Nephron progenitor cell (in vitro differentiated cells): Measurements from ENCODE around the gene MECP2.

Experiments used
- DNase-seq: peaks from one replicate; pipeline ENCODE4 v3.0.0; 2021
- H3K27ac Mint-ChIP-seq: 2 replicates; pipeline ENCODE4 v1.8.0; 2021; ENCODE audit warnings: mild to moderate bottlenecking, moderate library complexity, mixed read lengths
- H3K27me3 Mint-ChIP-seq: 2 replicates; pipeline ENCODE4 v1.8.0; 2021; ENCODE audit warnings: mild to moderate bottlenecking, low read depth, mixed read lengths; ENCODE audit not compliant: poor library complexity
- H3K36me3 Mint-ChIP-seq: 2 replicates; pipeline ENCODE4 v1.8.0; 2021; ENCODE audit warnings: low read depth, mixed read lengths
- H3K4me1 Mint-ChIP-seq: 2 replicates; pipeline ENCODE4 v1.8.0; 2021; ENCODE audit warnings: mixed read lengths
- H3K4me3 Mint-ChIP-seq: 2 replicates; pipeline ENCODE4 v1.8.0; 2021; ENCODE audit warnings: mild to moderate bottlenecking, moderate library complexity, mixed read lengths
- H3K9me3 Mint-ChIP-seq: 2 replicates; pipeline ENCODE4 v1.8.0; 2021; ENCODE audit warnings: mild to moderate bottlenecking, moderate library complexity, mixed read lengths
- TF ChIP-seq, protein P1 (sequence below): fragments of 200-600 bp; sonication (generic); IDR thresholded peaks from 2 replicates; pipeline ENCODE4 v1.5.0; 2021; ENCODE audit warnings: antibody characterized with exemption

MECP2 gene

DNA sequence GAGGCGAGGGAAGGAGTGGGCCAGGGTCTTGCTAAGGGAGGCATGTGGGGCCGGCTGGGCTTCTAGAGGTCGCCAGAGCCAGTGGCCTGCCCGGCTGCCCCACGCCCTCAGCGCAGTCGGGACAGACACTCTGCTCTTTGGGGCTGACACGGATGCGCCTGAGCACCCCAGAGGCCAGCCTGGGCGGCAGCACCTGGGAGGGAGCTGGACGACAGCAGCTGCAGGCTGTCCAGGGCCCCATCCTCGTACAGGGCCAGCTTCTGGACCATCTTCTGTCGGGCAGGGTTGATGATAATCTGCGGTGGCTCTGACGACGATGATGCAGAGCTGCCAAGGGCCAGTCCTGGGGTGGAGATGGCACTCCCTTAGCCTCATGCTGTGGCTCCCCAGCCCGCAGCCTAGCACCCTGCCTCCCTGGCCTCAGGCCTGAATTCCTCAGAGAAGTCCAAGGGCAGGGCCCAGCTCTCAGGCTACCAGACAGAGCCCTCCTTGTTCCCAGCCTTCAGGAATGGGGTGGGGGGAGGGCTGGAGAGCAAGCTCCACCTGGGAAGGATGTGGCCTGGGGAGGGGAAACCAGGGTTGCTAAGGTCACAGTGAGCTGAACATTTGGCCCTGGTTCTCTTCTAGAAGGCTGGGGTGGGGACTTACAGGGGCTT is 85.1 kb downstream of the MECP2 start:
- Mint-ChIP-seq H3K36me3 (peaks cover 21% of the 10 kb centered on the region), H3K9me3 (peaks cover 44% of the 10 kb centered on the region), H3K27ac (no peak overlapping the region), H3K27me3 (no peaks in the 10 kb centered on the region), H3K4me3 (no peak overlapping the region), H3K4me1 (peaks cover 14% of the 10 kb centered on the region)
- TF ChIP-seq, protein P1, sequence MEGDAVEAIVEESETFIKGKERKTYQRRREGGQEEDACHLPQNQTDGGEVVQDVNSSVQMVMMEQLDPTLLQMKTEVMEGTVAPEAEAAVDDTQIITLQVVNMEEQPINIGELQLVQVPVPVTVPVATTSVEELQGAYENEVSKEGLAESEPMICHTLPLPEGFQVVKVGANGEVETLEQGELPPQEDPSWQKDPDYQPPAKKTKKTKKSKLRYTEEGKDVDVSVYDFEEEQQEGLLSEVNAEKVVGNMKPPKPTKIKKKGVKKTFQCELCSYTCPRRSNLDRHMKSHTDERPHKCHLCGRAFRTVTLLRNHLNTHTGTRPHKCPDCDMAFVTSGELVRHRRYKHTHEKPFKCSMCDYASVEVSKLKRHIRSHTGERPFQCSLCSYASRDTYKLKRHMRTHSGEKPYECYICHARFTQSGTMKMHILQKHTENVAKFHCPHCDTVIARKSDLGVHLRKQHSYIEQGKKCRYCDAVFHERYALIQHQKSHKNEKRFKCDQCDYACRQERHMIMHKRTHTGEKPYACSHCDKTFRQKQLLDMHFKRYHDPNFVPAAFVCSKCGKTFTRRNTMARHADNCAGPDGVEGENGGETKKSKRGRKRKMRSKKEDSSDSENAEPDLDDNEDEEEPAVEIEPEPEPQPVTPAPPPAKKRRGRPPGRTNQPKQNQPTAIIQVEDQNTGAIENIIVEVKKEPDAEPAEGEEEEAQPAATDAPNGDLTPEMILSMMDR: no peak
- DNase-seq: no peak

DNA sequence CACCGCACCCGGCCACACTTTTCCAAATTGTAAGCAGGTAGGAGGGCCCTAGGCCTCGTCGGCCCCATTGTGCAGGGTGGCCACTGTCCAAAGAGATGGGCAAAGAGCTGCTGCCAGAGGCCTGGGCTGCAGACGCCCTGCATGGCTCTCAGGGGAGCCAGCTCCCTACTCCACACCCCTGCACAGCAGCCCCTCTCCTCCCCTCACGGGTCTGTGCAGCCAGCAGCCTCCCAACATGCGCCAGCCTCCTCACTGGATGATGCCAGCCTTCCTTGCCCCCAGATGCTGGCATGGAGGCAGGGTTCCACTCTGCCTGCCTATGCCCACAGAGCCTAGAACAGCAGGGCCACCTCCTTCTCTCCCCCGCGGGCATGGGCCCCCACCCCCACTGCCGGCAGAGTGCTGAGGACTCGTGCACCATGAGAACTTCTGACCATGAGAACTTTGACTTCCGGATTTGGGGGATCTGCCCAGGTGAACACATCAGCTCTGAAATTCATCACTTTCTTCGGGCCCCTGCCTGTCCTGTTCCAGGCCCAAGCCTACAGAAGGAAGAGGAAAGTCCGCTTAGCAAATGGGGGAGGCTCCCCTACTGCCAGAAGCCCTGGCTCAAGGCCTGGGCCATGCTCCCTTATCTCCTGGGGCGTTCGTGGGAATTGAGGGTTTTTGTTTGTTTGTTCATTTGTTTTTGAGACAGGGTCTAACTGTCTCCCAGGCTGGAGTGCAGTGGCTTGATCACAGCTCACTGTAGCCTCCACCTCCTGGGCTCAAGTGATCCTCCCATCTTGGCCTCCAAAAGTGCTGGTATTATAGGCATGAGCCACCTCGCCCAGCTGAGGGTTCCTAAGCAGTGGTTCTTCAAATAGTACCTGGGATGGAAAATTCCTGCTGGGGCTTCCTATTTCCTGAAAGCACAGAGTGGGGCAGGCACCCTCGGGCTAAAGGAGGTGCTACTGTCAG is 85.9 kb downstream of the MECP2 start:
- Mint-ChIP-seq H3K4me3 (no peak overlapping the region), H3K27ac (no peak overlapping the region), H3K36me3 (peaks cover 21% of the 10 kb centered on the region), H3K9me3 (peaks cover 47% of the 10 kb centered on the region), H3K27me3 (no peaks in the 10 kb centered on the region), H3K4me1 (peaks cover 20% of the 10 kb centered on the region)
- TF ChIP-seq, protein P1: no peak
- DNase-seq: no peak

DNA sequence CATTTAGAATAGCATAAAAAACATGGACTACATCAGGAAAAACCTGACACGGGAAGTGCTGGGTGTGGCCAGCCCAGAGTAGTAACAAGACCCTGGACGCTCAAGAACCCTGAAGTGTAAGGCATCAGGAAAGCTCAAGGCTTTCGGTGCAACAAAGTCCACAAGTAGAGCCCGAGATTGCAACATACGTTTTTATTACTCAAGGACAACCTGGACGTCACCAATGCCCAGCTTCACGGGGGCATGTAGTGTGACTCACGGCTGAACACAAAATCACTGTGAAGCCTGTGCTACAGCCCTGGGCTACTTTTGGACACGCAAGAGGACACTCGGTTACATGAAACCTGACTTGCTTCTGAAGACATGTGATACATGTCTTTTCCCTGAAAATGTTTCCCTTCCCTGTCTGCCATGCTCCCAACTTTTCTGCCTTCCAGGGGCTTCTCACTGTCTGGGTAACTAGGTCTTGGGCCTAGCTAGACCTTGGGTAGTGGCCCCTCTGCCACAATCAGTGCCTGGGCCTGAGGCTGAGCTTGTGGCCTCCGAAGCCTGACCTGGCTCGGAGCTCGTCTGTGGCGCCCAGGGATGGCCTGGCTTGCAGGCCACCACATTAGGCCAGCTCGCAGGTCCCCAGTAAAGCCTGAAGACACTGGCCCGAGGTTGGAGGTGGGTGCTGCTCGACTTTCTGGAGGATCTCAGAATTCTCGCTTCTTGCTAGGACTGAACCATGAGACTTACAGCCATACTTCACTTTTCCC is 87.0 kb downstream of the MECP2 start:
- DNase-seq: no peak
- Mint-ChIP-seq H3K27me3 (no peaks in the 10 kb centered on the region), H3K4me1 (peaks cover 25% of the 10 kb centered on the region), H3K27ac (no peak overlapping the region), H3K4me3 (no peak overlapping the region), H3K9me3 (peaks cover 49% of the 10 kb centered on the region), H3K36me3 (peaks cover 23% of the 10 kb centered on the region)
- TF ChIP-seq, protein P1: no peak

DNA sequence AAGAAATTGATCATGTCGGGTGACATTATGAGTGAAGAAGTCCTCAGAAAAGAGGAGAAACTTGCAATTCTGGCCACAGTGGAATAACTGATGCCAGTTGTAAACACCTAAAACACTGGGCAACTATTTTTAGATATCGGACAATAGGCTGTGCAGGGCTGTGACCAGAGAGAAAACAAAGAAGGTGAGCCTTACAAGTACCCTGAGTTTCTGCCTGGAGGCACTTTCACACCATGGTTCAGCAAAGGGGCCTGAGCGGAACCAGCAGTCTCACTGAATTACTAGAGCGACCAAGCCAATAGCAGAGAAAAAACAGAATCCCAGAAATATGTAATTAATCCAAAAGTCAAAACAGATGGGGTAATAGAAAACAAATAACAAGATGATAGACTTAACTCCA is 89.0 kb downstream of the MECP2 start:
- Mint-ChIP-seq H3K27me3 (no peaks in the 10 kb centered on the region), H3K9me3 (peaks cover 51% of the 10 kb centered on the region), H3K36me3 (peaks cover 29% of the 10 kb centered on the region), H3K4me3 (no peak overlapping the region), H3K27ac (no peak overlapping the region), H3K4me1 (peaks cover 37% of the 10 kb centered on the region)
- TF ChIP-seq, protein P1: no peak
- DNase-seq: no peak

DNA sequence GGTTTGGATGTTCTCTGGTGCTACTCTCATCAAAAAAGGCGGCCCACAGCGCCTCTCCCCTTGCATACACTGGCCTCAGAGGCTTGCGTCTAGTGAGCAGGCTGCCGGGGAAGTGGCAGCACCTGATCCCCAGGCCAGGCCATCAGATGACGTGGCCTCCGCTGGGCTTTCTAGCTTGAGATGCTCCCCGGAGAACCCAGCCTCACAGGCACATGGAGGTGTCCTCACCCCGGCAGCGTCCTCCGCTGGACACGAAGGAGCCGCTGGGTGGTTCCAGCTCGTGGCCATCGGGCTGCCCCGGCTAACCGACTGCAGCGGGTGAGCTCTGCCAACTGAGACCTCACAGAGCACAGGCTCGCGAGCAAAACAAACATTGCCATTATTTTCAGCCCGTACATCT is 90.6 kb downstream of the MECP2 start:
- H3K27ac Mint-ChIP-seq: no peak overlapping the region

More for the DNA sequence above, 90.6 kb downstream of the MECP2 start:
- H3K9me3 Mint-ChIP-seq: peaks cover 61% of the 10 kb centered on the region
- peaks cover 32% of the 10 kb centered on the region for H3K36me3 Mint-ChIP-seq
- H3K4me1 Mint-ChIP-seq: peaks cover 44% of the 10 kb centered on the region
- H3K27me3 Mint-ChIP-seq: no peaks in the 10 kb centered on the region
- H3K4me3 Mint-ChIP-seq: no peak overlapping the region
- DNase-seq: no peak
- TF ChIP-seq, protein P1: no peak
